Dendritic cell treated with granulocyte-macrophage colony-stimulating factor and Interleukin-4, amounts not matched to agents 40 ng/mL and 50 ng/mL, for 4 days (primary cell): ENCODE measurements around the gene TTC9B.
"Not testable (repeated sequence)": the region's sequence is repeated elsewhere in the genome, so short reads cannot be mapped to it uniquely, and the experiment has no call there.

Experiments used
- H3K27ac Mint-ChIP-seq: one replicate; pipeline ENCODE4 v1.8.0; 2022; ENCODE audit warnings: mild to moderate bottlenecking, mixed read lengths
- H3K27me3 Mint-ChIP-seq: one replicate; pipeline ENCODE4 v1.8.0; 2022; ENCODE audit warnings: mild to moderate bottlenecking, mixed read lengths
- H3K36me3 Mint-ChIP-seq: one replicate; pipeline ENCODE4 v1.8.0; 2022; ENCODE audit warnings: low read depth, mixed read lengths
- H3K4me1 Mint-ChIP-seq: one replicate; pipeline ENCODE4 v1.8.0; 2022; ENCODE audit warnings: low read depth, mixed read lengths
- H3K4me3 Mint-ChIP-seq: one replicate; pipeline ENCODE4 v1.8.0; 2022; ENCODE audit warnings: mild to moderate bottlenecking, moderate library complexity, mixed read lengths
- H3K9me3 Mint-ChIP-seq: one replicate; pipeline ENCODE4 v1.8.0; 2022; ENCODE audit warnings: mixed read lengths
- intact Hi-C: fragments of 100-400 bp; cut with micrococcal nuclease; formaldehyde crosslinking; loops from one replicate; pipeline ENCODE4 v1.15.0; 2022

TTC9B gene

DNA sequence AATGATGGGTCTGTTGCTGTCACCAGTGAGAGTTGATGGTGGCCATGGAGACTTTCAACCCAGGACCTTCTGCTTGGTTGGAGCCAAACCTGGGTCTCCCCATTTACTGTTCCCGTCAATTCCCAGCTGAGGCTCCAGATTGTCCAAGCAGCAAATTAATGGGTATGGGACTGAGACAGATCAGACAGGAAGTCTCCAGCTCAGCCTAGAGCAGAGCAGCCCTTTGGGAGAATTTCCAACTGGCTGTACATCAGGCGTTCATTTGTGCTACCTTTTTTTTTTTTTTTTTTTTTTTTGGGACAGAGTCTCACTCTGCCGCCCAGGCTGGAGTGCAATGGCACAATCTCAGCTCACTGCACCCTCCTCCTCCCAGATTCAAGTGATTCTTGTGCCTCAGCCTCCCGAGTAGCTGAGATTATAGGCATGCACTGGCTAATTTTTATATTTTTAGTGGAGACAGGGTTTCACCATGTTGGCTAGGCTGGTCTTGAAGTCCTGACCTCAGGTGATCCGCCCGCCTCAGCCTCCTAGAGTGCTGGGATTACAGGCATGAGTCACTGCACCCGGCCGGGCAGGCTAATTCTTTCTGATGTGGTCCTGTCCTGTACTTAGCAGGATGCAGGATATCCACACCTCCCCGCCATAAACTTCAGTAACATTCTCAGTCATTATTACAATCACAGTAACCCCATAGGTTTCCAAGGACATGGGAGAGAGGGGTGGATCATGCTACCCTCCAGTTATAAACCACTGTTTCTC lies 17.7 kb downstream of the TTC9B start:
- Mint-ChIP-seq H3K27ac (no peak overlapping the region), H3K4me1 (no peaks in the 10 kb centered on the region), H3K9me3 (no peaks in the 10 kb centered on the region), H3K27me3 (no peaks in the 10 kb centered on the region), H3K4me3 (no peak overlapping the region), H3K36me3 (peaks cover 48% of the 10 kb centered on the region)
- intact Hi-C loops = no loop called here

DNA sequence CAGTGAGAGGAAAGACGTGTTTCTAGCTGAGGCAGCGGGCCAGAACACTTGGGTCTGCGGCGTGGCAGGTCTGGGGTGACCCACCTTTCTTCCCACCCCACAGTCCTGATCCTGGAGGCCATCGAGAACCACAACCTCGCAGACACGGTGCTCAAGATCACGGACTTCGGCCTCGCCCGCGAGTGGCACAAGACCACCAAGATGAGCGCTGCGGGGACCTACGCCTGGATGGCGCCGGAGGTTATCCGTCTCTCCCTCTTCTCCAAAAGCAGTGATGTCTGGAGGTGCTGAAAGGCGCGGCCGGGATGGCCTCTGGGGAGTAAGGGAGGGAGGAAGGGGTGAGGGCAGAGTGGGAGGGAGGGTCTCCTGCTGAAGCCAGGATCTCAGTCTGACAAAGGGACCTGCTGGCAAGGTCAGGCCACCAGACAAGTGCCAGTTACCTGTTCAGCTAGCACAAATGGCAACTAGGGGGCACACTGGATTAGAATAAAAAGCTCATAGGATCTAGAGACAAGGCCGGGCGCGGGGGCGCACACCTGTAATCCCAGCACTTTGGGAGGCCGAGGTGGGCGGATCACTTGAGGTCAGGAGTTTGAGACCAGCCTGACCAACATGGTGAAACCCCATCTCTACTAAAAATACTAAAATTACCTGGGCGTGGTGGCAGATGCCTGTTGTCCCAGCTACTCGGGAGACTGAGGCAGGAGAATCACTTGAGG lies 19.8 kb downstream of the TTC9B start:
- Mint-ChIP-seq H3K27me3 (no peaks in the 10 kb centered on the region), H3K36me3 (peaks cover 28% of the 10 kb centered on the region), H3K27ac (no peak overlapping the region), H3K9me3 (no peaks in the 10 kb centered on the region), H3K4me1 (peaks cover 11% of the 10 kb centered on the region), H3K4me3 (no peak overlapping the region)
- intact Hi-C loops = no loop called here

DNA sequence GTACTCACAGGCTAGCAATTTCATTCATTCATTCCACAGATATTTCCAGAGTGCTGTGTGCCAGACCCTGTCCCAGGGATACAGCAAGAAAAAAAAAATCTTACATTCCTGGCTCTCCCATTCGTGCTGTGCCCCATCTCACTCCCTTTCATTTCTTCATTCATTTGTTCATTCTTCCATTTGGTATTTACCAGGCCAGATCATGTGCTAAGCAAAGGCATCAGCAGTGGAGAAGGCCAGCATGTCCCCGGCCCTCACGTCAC lies 24.7 kb downstream of the TTC9B start:
- Mint-ChIP-seq H3K27ac (no peak overlapping the region), H3K9me3 (no peaks in the 10 kb centered on the region), H3K36me3 (peaks cover 9% of the 10 kb centered on the region), H3K4me3 (no peak overlapping the region), H3K27me3 (peaks cover 4% of the 10 kb centered on the region), H3K4me1 (peaks cover 31% of the 10 kb centered on the region)
- intact Hi-C loops = no loop called here

DNA sequence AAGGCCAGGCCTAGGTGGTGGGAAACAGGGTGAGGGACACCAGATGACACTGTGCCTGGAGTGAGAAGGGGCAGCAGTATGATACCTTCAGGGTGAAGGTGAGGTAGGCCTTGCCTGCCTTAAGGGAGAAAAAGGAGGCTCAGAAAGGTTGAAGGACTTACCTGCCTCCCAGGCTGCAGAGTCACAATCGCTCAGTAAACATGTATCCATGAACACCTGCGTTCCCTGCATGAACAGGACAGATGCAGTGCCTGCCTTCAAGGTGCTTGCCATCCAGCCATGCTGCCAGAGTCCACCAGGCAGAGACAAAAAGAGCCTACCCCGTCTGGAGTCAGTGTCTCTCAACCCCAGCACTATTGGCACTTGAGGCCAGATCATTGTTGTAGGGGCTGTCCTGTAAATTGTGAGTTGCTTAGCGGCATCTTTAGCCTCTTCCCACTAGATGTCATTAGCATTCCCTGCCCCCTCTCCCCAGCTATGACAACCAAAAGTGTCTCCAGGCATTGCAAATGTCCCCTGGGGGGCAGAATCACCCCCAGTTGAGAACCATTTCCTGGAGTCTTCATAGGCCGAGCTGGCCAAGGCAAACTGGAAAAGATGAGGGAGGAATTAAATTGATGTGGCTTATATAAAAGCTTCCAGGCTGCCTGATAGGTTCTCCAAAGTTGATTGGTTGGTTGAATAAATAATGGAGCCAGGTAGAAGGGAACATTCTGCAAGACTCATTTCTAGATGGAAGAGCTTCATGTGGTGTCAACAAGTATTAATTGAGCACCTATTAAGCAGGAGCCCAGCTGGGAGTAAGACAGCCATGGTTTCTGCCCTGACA lies 25.2 kb downstream of the TTC9B start:
- peak overlapping the region; percentile 60 for H3K4me3 Mint-ChIP-seq
- H3K4me1 Mint-ChIP-seq = peaks cover 31% of the 10 kb centered on the region
- H3K36me3 Mint-ChIP-seq = peaks cover 4% of the 10 kb centered on the region
- H3K27me3 Mint-ChIP-seq = peaks cover 8% of the 10 kb centered on the region
- no peaks in the 10 kb centered on the region for H3K9me3 Mint-ChIP-seq
- intact Hi-C loops = no loop called here
- H3K27ac Mint-ChIP-seq = no peak overlapping the region

DNA sequence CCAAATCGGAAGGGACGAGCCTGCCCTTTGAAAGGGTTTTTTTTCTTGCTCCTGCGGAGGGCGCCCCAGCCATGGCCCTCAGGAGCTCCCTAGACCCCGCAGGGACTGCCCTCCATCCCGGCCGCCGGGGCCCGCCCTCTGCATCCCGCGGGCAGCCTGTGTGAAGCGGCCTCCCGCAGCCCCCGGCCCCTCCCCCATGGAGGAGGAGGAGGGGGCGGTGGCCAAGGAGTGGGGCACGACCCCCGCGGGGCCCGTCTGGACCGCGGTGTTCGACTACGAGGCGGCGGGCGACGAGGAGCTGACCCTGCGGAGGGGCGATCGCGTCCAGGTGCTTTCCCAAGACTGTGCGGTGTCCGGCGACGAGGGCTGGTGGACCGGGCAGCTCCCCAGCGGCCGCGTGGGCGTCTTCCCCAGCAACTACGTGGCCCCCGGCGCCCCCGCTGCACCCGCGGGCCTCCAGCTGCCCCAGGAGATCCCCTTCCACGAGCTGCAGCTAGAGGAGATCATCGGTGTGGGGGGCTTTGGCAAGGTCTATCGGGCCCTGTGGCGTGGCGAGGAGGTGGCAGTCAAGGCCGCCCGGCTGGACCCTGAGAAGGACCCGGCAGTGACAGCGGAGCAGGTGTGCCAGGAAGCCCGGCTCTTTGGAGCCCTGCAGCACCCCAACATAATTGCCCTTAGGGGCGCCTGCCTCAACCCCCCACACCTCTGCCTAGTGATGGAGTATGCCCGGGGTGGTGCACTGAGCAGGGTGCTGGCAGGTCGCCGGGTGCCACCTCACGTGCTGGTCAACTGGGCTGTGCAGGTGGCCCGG lies 26.1 kb downstream of the TTC9B start:
- Mint-ChIP-seq H3K4me1 (peaks cover 31% of the 10 kb centered on the region), H3K27me3 (peaks cover 9% of the 10 kb centered on the region), H3K27ac (no peak overlapping the region), H3K9me3 (no peaks in the 10 kb centered on the region), H3K4me3 (peak overlapping the region; percentile 60), H3K36me3 (no peaks in the 10 kb centered on the region)
- intact Hi-C loops = no loop called here

DNA sequence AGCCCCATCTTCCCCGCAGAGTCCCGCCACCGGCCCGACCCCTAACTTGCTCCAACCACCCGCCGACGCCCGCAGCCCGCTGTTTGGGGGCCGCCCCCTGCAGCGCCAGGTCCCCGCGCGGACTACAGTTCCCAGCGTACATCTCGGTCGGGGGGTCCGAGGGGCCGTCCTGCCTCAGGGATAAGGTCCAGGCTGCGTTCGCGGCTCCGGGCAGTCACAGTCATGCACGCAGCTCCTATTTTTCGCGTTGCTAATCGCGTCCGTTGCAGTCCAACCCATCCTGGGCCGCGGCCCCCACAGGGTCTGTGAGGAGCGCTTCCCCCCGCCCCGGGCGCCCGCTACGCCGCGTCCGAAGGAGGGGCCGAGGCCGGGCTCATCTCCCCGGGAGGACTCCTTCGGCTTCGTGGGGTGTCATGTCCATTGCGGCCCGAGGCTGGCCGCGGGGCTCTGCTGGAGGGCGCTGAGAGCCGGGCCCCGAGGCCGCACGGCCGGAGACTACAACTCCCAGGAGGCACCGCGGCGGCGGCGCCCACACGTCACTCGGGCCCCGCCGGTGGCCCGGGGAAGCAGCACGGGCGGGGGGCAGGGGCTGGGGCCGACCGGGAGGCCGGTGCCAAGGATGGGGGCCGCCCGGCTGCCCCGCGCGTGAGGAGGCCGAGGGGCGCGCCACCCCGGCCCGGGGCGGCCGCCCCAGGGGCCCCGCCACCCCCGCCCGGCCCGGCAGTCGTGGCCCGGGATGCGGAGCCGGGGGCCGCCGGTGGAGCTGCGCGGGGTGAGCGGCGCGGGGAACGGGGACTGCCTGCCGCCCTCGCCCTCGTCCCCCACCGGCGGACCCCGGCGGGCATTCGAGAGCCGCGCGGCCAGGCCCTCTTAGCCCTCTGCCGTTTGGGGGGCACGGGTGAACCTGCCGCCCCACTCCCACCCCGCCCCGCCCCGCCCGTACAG lies 27.0 kb downstream of the TTC9B start, which contains the start of gene MAP3K10:
Gene MAP3K10, plus strand, starts transcription at position 536 of the 945 bp plus-strand sequence. CDS start 606 bp downstream, outside the sequence.
- Mint-ChIP-seq H3K4me3 (peak within 1 kb of the TSS; percentile 83), H3K27ac (peak within 1 kb of the TSS; percentile 81), H3K9me3 (no peaks in the 10 kb centered on the region), H3K36me3 (no peaks in the 10 kb centered on the region), H3K27me3 (peaks cover 12% of the 10 kb centered on the region), H3K4me1 (peaks cover 31% of the 10 kb centered on the region)
- intact Hi-C loops = no loop called here

DNA sequence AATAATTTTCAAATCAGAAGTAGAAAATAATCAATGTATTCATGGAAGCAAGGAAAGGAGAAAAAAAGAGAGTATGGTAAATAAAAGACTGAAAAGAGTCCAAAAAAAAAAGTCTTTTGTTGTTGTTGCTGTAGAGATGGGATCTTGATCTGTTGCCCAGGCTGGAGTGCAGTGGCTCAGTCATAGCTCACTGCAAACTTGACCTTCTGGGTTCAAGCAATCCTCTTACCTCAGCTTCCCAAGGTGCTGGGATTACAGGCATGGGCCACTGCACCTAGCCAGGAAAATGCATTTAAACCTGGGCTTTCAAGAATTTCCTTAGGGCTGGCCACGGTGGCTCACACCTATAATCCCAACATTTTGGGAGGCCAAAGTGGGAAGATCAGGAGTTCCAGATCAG lies 33.9 kb downstream of the TTC9B start:
- Mint-ChIP-seq H3K27ac (no peak overlapping the region), H3K4me3 (no peak overlapping the region), H3K27me3 (peaks cover 25% of the 10 kb centered on the region), H3K9me3 (no peaks in the 10 kb centered on the region), H3K4me1 (no peaks in the 10 kb centered on the region), H3K36me3 (no peaks in the 10 kb centered on the region)
- intact Hi-C loops = no loop called here

DNA sequence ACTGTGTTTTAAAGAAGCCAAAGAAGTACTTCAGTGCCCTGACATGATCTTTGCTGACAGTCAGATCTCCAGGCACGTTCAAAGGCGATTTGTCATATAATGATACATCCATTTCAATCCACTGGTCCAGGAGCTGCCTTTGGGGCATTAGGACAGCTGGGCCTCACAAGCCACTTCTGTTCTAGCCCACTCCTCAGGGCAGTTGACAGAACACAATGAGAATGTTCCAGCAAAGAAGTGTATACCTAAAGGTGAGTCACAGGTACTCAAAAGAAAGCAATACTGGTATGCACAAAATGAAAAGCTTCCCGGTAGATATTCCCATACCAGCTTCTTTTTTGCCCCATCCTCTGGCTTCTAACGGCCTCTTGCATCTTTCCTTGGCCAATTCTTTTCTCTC lies 39.4 kb downstream of the TTC9B start:
- H3K4me1 Mint-ChIP-seq = peaks cover 5% of the 10 kb centered on the region
- H3K9me3 Mint-ChIP-seq = no peaks in the 10 kb centered on the region
- no peak overlapping the region for H3K4me3 Mint-ChIP-seq
- intact Hi-C loops = no loop called here
- H3K36me3 Mint-ChIP-seq = no peaks in the 10 kb centered on the region
- no peak overlapping the region for H3K27ac Mint-ChIP-seq
- H3K27me3 Mint-ChIP-seq = peaks cover 26% of the 10 kb centered on the region

DNA sequence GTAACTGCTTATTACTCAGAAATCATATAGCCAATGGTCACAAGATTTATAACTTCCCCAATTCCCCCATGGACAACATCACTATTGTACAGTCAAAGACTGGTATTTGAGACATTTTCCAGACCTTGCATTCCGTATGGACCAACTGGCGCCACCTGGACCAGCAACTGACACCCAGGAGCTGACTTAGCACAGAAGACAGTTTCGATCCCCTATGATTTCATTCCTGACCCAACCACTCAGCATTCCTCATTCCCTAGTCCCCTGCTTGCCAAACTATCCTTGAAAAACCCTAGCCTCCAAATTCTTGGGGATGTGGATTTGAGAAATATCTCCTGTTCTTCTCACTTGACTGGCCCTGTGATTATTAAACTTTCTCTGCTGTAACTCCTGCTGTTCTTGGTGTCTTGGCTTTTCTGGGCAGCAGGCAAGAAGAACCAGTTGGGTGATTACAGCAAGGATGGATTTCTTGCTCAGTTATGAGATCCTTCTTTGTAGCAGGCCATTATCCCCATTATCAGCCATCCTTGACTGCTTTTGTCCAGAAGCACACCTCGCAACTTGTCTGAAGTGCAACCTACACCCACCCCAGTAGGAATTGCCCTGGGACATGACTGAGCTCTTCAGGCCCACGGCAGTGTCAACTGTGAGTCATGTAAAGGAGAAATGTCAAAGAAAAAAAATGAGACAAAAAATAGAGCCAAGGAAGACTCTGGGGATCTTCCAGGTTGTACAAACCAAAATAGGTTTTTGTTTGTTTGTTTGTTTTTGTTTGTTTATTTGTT lies 40.7 kb downstream of the TTC9B start:
- no peaks in the 10 kb centered on the region for H3K9me3 Mint-ChIP-seq
- no peaks in the 10 kb centered on the region for H3K36me3 Mint-ChIP-seq
- peaks cover 26% of the 10 kb centered on the region for H3K27me3 Mint-ChIP-seq
- intact Hi-C loops = no loop called here
- no peak overlapping the region for H3K27ac Mint-ChIP-seq
- peaks cover 5% of the 10 kb centered on the region for H3K4me1 Mint-ChIP-seq
- H3K4me3 Mint-ChIP-seq = no peak overlapping the region

DNA sequence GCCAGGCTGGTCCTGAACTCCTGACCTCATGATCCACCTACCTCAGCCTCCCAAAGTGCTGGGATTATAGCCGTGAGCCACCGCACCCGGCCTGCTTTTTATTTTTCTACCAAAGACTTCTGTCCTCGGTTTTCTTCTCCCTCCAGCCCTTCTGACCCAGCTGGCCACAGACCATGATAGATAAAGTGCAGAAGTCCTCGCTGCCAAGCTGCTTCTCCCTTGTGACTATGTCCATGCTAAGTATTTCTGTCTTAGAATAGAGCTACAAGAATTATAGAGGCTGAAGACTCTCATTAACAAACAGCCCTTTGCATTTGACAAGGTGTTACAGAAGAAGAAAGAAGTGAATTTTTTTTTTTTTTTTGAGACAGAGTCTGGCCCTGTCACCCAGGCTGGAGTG lies 42.4 kb downstream of the TTC9B start:
- H3K27me3 Mint-ChIP-seq = peaks cover 20% of the 10 kb centered on the region
- H3K9me3 Mint-ChIP-seq = no peaks in the 10 kb centered on the region
- H3K27ac Mint-ChIP-seq = no peak overlapping the region
- no peak overlapping the region for H3K4me3 Mint-ChIP-seq
- H3K4me1 Mint-ChIP-seq = peaks cover 5% of the 10 kb centered on the region
- no peaks in the 10 kb centered on the region for H3K36me3 Mint-ChIP-seq
- intact Hi-C loops = no loop called here

DNA sequence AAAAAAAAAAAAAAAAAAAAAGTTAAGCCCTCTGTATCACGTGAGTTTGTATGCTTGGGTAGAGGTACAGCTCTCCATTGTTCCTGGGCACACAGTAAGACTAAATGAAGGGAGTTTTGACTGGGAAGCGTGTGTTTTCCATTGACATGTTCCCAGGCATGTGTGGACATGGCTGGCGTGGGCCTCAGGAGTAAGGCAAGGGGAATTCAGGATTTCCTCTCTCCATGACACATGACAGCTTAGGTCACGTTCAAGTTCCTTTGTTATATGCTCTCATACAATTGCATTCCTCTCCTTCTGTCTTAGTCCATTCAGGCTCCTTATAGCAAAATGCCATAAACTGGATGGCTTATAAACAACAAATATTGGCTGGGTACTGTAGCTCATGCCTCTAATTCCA lies 44.1 kb downstream of the TTC9B start:
- no peak overlapping the region for H3K27ac Mint-ChIP-seq
- intact Hi-C loops = no loop called here
- H3K27me3 Mint-ChIP-seq = peaks cover 15% of the 10 kb centered on the region
- H3K4me1 Mint-ChIP-seq = peaks cover 5% of the 10 kb centered on the region
- no peak overlapping the region for H3K4me3 Mint-ChIP-seq
- no peaks in the 10 kb centered on the region for H3K36me3 Mint-ChIP-seq
- no peaks in the 10 kb centered on the region for H3K9me3 Mint-ChIP-seq

DNA sequence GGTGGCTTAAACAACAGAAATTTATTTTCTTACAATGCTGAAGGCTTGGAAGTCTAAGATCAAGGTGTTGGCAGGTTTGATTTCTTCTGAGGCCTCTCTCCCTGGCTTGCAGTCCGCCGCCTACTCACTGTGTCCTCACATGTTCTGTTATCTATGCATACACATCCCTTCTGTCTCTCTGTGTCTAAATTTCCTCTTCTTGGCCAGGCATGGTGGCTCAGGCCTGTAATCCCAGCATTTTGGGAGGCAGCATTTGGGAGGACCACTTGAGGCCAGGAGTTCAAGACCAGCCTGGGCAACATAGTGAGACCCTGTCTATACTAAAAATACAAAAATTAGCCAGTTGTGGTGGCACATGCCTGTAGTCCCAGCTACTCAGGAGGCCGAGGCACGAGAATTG lies 46.9 kb downstream of the TTC9B start:
- H3K4me1 Mint-ChIP-seq, H3K36me3 Mint-ChIP-seq: not testable (repeated sequence)

More for the DNA sequence above, 46.9 kb downstream of the TTC9B start:
- H3K27ac Mint-ChIP-seq, H3K9me3 Mint-ChIP-seq, H3K4me3 Mint-ChIP-seq, intact Hi-C loops: not testable (repeated sequence)
- peaks cover 10% of the 10 kb centered on the region for H3K27me3 Mint-ChIP-seq
